D721Med (cell line): ENCODE results near the gene PIGO.
A peak's percentile ranks its signal among the peaks of the same experiment; 100 is the strongest.

Source experiments
- DNase-seq: peaks from one replicate; pipeline ENCODE4 v3.0.0; 2011; ENCODE audit warnings: low spot score; ENCODE audit not compliant: insufficient read length
- FAIRE-seq: peaks from 2 replicates; lab custom pipeline; 2011; peaks lifted over from hg19 to GRCh38; lab: Jason Lieb, UNC
- CTCF ChIP-seq: IDR thresholded peaks from 2 replicates; pipeline ENCODE4 v1.5.1; 2012; ENCODE audit warnings: mild to moderate bottlenecking, control low read depth; ENCODE audit not compliant: insufficient read depth; ENCODE audit errors: missing control alignments

The PIGO gene

GRCh38 chr9:35105571-35106342 is 9.4 kb upstream of the PIGO start:
- FAIRE-seq: no peak
- no peak for DNase-seq
- no peak for TF ChIP-seq CTCF

- no peak for DNase-seq
- no peak for TF ChIP-seq CTCF
- FAIRE-seq: no peak
These were observed 8.7 kb upstream of the PIGO start for GRCh38 chr9:35105126-35105525.

GRCh38 chr9:35104586-35104985 is 8.2 kb upstream of the PIGO start:
- FAIRE-seq (no peak), DNase-seq (no peak)
- TF ChIP-seq CTCF: no peak

- DNase-seq: no peak
- no peak for FAIRE-seq
- TF ChIP-seq CTCF: no peak
These were observed 7.3 kb upstream of the PIGO start for GRCh38 chr9:35103660-35104191.

GRCh38 chr9:35102769-35103659 is 6.6 kb upstream of the PIGO start, which contains the start of gene STOML2:
Gene STOML2, minus strand, starts transcription at chr9:35103131. Its CDS starts 37 bp downstream, at chr9:35103094.
- peak; percentile 98 for DNase-seq
- no peak for TF ChIP-seq CTCF
- no peak for FAIRE-seq

- no peak for TF ChIP-seq CTCF
- DNase-seq (no peak), FAIRE-seq (no peak)
These were observed 6.0 kb upstream of the PIGO start for GRCh38 chr9:35102465-35102768.
